ENCODE results near the gene PLET1.

GRCh38 chr11:112223754-112224532 is 36.7 kb downstream of the PLET1 start:
- TF ChIP-seq CTCF (optimal IDR thresholded peaks at IDR 0.05 in 1 of 3, IDR thresholded peaks at IDR 0.05 in 1 of 3, conservative IDR thresholded peaks at IDR 0.05 in 1 of 3; ENCODE audit: extremely low read depth in 1 of 3, insufficient read depth in 2 of 3, low read length in 3 of 3): no peak
- TF ChIP-seq EZH2 (IDR thresholded peaks at IDR 0.05; ENCODE audit: low read length): no peak

Data from keratinocyte (primary cell).